HepG2 (cell line): ENCODE results near the gene OARD1. TPM values are rescaled to one million over a fixed set of nuclear protein-coding genes. Genes with fewer than 3 reads are reported as not detected.

Source experiments
- CCDC6 ChIP-seq: sonication (generic); formaldehyde crosslinking; IDR thresholded peaks from 2 replicates; pipeline ENCODE4 v1.8.1; 2022; ENCODE audit warnings: mild to moderate bottlenecking, missing genetic modification reagents, moderate library complexity
- HNRNPLL ChIP-seq: fragments of 200-400 bp; formaldehyde crosslinking; IDR thresholded peaks from 2 replicates; pipeline ENCODE4 v1.6.1; 2017; ENCODE audit warnings: mild to moderate bottlenecking, low read depth, low read length; ENCODE audit not compliant: poor library complexity, severe bottlenecking
- NKX3-1 ChIP-seq: sonication (generic); formaldehyde crosslinking; IDR thresholded peaks from 2 replicates; pipeline ENCODE4 v1.5.0; 2020; ENCODE audit warnings: missing genetic modification reagents
- SATB2 ChIP-seq: sonication (generic); formaldehyde crosslinking; IDR thresholded peaks from 2 replicates; pipeline ENCODE4 v1.5.0; 2020; ENCODE audit warnings: missing genetic modification reagents
- SCMH1 ChIP-seq: sonication (generic); formaldehyde crosslinking; IDR thresholded peaks from 2 replicates; pipeline ENCODE4 v1.9.0; 2021; ENCODE audit warnings: missing genetic modification reagents, mild to moderate bottlenecking, borderline replicate concordance
- SNAI1 ChIP-seq: sonication (generic); formaldehyde crosslinking; IDR thresholded peaks from 2 replicates; pipeline ENCODE4 v1.5.0; 2020; ENCODE audit warnings: mild to moderate bottlenecking, missing genetic modification reagents, borderline replicate concordance
- SSRP1 ChIP-seq: IDR thresholded peaks from 2 replicates; pipeline ENCODE4 v1.6.1; 2016; ENCODE audit warnings: control low read depth
- TBX3 ChIP-seq: fragments of 450-650 bp; IDR thresholded peaks from 2 replicates; pipeline ENCODE4 v1.6.1; 2017; ENCODE audit warnings: antibody characterized with exemption, mild to moderate bottlenecking, inconsistent platforms, borderline replicate concordance
- ZC3H13 ChIP-seq: sonication (generic); formaldehyde crosslinking; IDR thresholded peaks from 2 replicates; pipeline ENCODE4 v1.8.1; 2023; ENCODE audit warnings: mild to moderate bottlenecking, missing genetic modification reagents, moderate library complexity
- ZFAT ChIP-seq: sonication (generic); formaldehyde crosslinking; conservative IDR thresholded peaks from 2 replicates; pipeline ENCODE4 v1.8.1; 2023; ENCODE audit warnings: missing genetic modification reagents, inconsistent platforms
- ZKSCAN1 ChIP-seq: fragments of 150-350 bp; IDR thresholded peaks from 2 replicates; pipeline ENCODE4 v1.6.1; 2014; ENCODE audit warnings: low read length
- ZNF33B ChIP-seq: sonication (generic); formaldehyde crosslinking; IDR thresholded peaks from 2 replicates; pipeline ENCODE4 v1.5.1; 2020; ENCODE audit warnings: mild to moderate bottlenecking, missing genetic modification reagents
- ZNF441 ChIP-seq: sonication (generic); formaldehyde crosslinking; IDR thresholded peaks from 2 replicates; pipeline ENCODE4 v1.7.0; 2021; ENCODE audit warnings: missing genetic modification reagents, borderline replicate concordance
- ZNF451 ChIP-seq: sonication (generic); formaldehyde crosslinking; IDR thresholded peaks from 2 replicates; pipeline ENCODE4 v1.5.0; 2020; ENCODE audit warnings: mild to moderate bottlenecking, missing genetic modification reagents
- ZNF567 ChIP-seq: sonication (generic); formaldehyde crosslinking; IDR thresholded peaks from 2 replicates; pipeline ENCODE4 v1.8.1; 2023; ENCODE audit warnings: mild to moderate bottlenecking, missing genetic modification reagents, borderline replicate concordance
- ZNF672 ChIP-seq: sonication (generic); formaldehyde crosslinking; IDR thresholded peaks from 2 replicates; pipeline ENCODE4 v1.8.1; 2022; ENCODE audit warnings: missing genetic modification reagents
- polyA plus RNA-seq, 8 experiments: library from polyadenylated mRNA; depleted of rRNA in 3 of 8; stranded (reverse) in 7 of 8; unstranded in 1 of 8; fragments of >200 nt; fragmentation: Illumina TruSeq in 4 of 8; extraction: Trizol in 4 of 8; gene quantifications; 2 replicates each; pipeline versions ENCODE4 v1.2.1 to v1.2.3, GENCODE V29; 2011 to 2016; ENCODE audit warnings: low read depth in 4 of 8, missing spikeins in 1 of 8, mixed read lengths in 1 of 8; ENCODE audit not compliant: insufficient read depth in 1 of 8
- total RNA-seq, 5 experiments: library from RNA; depleted of rRNA; stranded (reverse); fragments of >200 nt; fragmentation: Illumina TruSeq; extraction: Trizol; gene quantifications; 2 replicates each; pipeline ENCODE4 v1.2.3, GENCODE V29; 2016; ENCODE audit warnings: low read depth in 1 of 5
- TF ChIP-seq, protein P1 (sequence below): sonication (generic); formaldehyde crosslinking; IDR thresholded peaks from 2 replicates; pipeline ENCODE4 v1.4.0; 2020; ENCODE audit warnings: missing genetic modification reagents, mild to moderate bottlenecking, borderline replicate concordance
- TF ChIP-seq, protein P2 (sequence below): sonication (generic); formaldehyde crosslinking; conservative IDR thresholded peaks from 2 replicates; pipeline ENCODE4 v1.4.0; 2020; ENCODE audit warnings: missing genetic modification reagents
- TF ChIP-seq, protein P3 (sequence below): sonication (generic); formaldehyde crosslinking; IDR thresholded peaks from 2 replicates; pipeline ENCODE4 v1.4.0; 2020; ENCODE audit warnings: missing genetic modification reagents
- TF ChIP-seq, protein P4 (sequence below): sonication (generic); formaldehyde crosslinking; IDR thresholded peaks from 2 replicates; pipeline ENCODE4 v1.8.0; 2022; ENCODE audit warnings: missing genetic modification reagents, mild to moderate bottlenecking, moderate library complexity, borderline replicate concordance

Gene OARD1
- total and polyA plus RNA-seq, 2 of the 13 experiments (the other 11 are each of a cell fraction or from before 2014, with no cell fraction given): 18.4 to 49.0 TPM

DNA sequence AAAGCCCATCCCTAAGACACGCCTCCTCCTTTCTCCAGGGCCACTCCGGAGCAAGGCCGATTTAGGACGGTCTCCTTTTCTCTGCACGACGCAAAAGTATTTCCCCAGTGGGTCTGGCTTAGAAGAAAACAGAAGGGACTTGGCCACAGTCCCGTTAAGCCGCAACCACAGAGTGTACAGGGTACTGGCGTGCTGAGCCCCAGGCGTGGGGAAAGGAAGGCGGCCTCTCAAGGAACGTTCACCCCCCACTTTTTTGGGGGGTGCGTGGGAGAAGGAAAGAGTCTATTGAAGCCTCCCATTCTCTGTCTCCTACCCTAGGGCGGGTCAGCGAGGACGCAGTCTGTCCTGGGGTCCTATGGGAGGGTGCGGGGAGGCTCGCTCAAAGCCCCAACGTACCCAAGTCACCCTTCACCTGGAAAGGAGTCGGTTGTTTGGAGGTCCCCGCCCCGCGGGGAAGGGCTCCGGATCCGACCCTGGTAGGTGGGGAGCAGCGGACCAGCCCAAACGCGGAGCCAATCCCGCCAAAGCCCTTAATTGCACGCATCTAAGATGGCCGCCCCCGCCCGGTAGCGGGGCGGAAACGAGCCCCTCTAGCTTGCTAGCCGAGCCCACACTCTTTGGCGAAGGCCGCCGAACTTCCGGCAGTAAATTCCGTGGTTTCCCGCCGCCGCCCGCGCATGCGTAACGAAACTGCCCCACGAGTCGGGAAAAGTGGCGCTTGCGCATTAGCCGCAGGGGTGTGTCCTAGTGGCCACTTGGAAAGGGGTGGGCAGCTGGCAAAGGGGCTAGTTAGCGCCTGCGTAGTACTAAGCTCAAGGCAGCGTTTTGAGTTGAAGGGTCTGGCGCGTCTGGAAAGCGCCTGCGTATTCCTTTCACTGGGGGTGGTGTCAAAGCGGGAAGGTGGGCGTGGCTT, at the start of gene OARD1 (continued):
- TF ChIP-seq, protein P1, sequence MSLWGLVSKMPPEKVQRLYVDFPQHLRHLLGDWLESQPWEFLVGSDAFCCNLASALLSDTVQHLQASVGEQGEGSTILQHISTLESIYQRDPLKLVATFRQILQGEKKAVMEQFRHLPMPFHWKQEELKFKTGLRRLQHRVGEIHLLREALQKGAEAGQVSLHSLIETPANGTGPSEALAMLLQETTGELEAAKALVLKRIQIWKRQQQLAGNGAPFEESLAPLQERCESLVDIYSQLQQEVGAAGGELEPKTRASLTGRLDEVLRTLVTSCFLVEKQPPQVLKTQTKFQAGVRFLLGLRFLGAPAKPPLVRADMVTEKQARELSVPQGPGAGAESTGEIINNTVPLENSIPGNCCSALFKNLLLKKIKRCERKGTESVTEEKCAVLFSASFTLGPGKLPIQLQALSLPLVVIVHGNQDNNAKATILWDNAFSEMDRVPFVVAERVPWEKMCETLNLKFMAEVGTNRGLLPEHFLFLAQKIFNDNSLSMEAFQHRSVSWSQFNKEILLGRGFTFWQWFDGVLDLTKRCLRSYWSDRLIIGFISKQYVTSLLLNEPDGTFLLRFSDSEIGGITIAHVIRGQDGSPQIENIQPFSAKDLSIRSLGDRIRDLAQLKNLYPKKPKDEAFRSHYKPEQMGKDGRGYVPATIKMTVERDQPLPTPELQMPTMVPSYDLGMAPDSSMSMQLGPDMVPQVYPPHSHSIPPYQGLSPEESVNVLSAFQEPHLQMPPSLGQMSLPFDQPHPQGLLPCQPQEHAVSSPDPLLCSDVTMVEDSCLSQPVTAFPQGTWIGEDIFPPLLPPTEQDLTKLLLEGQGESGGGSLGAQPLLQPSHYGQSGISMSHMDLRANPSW (CRISPR knock-in tag): peak; percentile 60; the same call in 1 of the 2 replicates
- TF ChIP-seq ZC3H13 (peak; percentile 90), SNAI1 (CRISPR knock-in tag) (peak; percentile 80; the same call in 1 of the 2 replicates), ZKSCAN1 (no peak; the same call in 1 of the 2 replicates), CCDC6 (CRISPR knock-in tag) (peak; percentile 57; the same call in 1 of the 2 replicates), SCMH1 (CRISPR knock-in tag) (no peak), NKX3-1 (peak; percentile 92), ZFAT (CRISPR knock-in tag) (0 out of 2 replicates have a peak, but pooled peaks have one; percentile 45), HNRNPLL (peak; percentile 93), TBX3 (0 out of 2 replicates have a peak, but pooled peaks have one; percentile 27), ZNF33B (CRISPR knock-in tag) (no peak), ZNF451 (CRISPR knock-in tag) (peak; percentile 58; the same call in 1 of the 2 replicates), ZNF441 (no peak), ZNF672 (CRISPR knock-in tag) (no peak), SATB2 (CRISPR knock-in tag) (peak; percentile 72; the same call in 1 of the 2 replicates), SSRP1 (CRISPR knock-in tag) (no peak), ZNF567 (CRISPR knock-in tag) (no peak)
- TF ChIP-seq, protein P2, sequence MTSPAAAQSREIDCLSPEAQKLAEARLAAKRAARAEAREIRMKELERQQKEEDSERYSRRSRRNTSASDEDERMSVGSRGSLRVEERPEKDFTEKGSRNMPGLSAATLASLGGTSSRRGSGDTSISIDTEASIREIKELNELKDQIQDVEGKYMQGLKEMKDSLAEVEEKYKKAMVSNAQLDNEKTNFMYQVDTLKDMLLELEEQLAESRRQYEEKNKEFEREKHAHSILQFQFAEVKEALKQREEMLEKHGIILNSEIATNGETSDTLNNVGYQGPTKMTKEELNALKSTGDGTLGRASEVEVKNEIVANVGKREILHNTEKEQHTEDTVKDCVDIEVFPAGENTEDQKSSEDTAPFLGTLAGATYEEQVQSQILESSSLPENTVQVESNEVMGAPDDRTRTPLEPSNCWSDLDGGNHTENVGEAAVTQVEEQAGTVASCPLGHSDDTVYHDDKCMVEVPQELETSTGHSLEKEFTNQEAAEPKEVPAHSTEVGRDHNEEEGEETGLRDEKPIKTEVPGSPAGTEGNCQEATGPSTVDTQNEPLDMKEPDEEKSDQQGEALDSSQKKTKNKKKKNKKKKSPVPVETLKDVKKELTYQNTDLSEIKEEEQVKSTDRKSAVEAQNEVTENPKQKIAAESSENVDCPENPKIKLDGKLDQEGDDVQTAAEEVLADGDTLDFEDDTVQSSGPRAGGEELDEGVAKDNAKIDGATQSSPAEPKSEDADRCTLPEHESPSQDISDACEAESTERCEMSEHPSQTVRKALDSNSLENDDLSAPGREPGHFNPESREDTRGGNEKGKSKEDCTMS (CRISPR knock-in tag): no peak
- TF ChIP-seq, protein P3, sequence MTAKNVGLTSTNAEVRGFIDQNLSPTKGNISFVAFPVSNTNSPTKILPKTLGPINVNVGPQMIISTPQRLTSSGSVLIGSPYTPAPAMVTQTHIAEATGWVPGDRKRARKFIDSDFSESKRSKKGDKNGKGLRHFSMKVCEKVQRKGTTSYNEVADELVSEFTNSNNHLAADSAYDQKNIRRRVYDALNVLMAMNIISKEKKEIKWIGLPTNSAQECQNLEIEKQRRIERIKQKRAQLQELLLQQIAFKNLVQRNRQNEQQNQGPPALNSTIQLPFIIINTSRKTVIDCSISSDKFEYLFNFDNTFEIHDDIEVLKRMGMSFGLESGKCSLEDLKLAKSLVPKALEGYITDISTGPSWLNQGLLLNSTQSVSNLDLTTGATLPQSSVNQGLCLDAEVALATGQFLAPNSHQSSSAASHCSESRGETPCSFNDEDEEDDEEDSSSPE: peak; percentile 98
- TF ChIP-seq, protein P4, sequence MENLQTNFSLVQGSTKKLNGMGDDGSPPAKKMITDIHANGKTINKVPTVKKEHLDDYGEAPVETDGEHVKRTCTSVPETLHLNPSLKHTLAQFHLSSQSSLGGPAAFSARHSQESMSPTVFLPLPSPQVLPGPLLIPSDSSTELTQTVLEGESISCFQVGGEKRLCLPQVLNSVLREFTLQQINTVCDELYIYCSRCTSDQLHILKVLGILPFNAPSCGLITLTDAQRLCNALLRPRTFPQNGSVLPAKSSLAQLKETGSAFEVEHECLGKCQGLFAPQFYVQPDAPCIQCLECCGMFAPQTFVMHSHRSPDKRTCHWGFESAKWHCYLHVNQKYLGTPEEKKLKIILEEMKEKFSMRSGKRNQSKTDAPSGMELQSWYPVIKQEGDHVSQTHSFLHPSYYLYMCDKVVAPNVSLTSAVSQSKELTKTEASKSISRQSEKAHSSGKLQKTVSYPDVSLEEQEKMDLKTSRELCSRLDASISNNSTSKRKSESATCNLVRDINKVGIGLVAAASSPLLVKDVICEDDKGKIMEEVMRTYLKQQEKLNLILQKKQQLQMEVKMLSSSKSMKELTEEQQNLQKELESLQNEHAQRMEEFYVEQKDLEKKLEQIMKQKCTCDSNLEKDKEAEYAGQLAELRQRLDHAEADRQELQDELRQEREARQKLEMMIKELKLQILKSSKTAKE (CRISPR knock-in tag): no peak
